Tibial nerve (tissue), 4 donors: ENCODE results near the gene HACE1.
"Not testable (repeated sequence)": the region's sequence is repeated elsewhere in the genome, so short reads cannot be mapped to it uniquely, and the experiment has no call there.

Experiments used
- EP300 ChIP-seq, 2 donors: sonication (generic); formaldehyde crosslinking; IDR thresholded peaks; one replicate each; pipeline ENCODE4 v1.6.1; 2017; ENCODE audit warnings: antibody characterized with exemption in 2 of 2, mild to moderate bottlenecking in 1 of 2
- POLR2A ChIP-seq, 2 donors: fragments of 450-650 bp; IDR thresholded peaks; one replicate each; pipeline ENCODE4 v1.6.1; 2017; ENCODE audit warnings: antibody characterized with exemption in 2 of 2, mild to moderate bottlenecking in 2 of 2, moderate library complexity in 2 of 2
- TF ChIP-seq, protein P1 (sequence below), 5 experiments: fragments of 200-600 bp in 3 of 5; fragments of 450-650 bp in 2 of 5; sonication (generic) in 3 of 5; IDR thresholded peaks; one replicate each; pipeline ENCODE4 v1.5.1; 2016 to 2019; ENCODE audit warnings: antibody characterized with exemption in 5 of 5, mild to moderate bottlenecking in 3 of 5, moderate library complexity in 2 of 5

DNA sequence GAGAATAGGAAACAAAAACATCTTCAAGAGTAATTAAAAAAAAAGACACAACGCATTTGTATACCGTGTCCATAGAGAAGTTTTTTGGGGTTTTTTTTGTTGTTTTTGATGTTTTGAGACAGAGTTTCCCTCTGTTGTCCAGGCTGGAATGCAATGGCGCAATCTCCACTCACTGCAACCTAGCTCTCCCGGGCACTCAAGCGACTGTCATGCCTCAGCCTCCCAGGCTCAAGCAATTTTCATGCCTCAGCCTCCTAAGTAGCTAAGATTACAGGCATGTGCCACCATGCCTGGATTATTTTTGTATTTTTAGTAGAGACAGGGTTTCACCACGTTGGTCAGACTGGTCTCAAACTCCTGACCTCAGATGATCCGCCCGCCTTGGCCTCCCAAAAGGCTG, 12.0 kb downstream of the HACE1 start:
- TF ChIP-seq, protein P1, sequence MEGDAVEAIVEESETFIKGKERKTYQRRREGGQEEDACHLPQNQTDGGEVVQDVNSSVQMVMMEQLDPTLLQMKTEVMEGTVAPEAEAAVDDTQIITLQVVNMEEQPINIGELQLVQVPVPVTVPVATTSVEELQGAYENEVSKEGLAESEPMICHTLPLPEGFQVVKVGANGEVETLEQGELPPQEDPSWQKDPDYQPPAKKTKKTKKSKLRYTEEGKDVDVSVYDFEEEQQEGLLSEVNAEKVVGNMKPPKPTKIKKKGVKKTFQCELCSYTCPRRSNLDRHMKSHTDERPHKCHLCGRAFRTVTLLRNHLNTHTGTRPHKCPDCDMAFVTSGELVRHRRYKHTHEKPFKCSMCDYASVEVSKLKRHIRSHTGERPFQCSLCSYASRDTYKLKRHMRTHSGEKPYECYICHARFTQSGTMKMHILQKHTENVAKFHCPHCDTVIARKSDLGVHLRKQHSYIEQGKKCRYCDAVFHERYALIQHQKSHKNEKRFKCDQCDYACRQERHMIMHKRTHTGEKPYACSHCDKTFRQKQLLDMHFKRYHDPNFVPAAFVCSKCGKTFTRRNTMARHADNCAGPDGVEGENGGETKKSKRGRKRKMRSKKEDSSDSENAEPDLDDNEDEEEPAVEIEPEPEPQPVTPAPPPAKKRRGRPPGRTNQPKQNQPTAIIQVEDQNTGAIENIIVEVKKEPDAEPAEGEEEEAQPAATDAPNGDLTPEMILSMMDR (IDR thresholded peaks at IDR 0.05) = not testable (repeated sequence)
- TF ChIP-seq POLR2A, EP300 (IDR thresholded peaks at IDR 0.05): not testable (repeated sequence)
